Left ventricle myocardium inferior (tissue), 1 donor: ENCODE measurements around the gene CLIC3. TPM values are rescaled to one million over a fixed set of nuclear protein-coding genes. Genes with fewer than 3 reads are reported as not detected.

Experiments used
- DNase-seq: peaks from one replicate; pipeline ENCODE4 v3.0.0-alpha.2; 2020
- H3K27ac ChIP-seq: fragments of 200-600 bp; replicated peaks from 2 replicates; pipeline ENCODE4 v1.8.0; 2021
- H3K27me3 ChIP-seq: fragments of 200-600 bp; 2 replicates; pipeline ENCODE4 v1.8.0; 2021; ENCODE audit warnings: low read depth
- H3K36me3 ChIP-seq: fragments of 200-600 bp; 2 replicates; pipeline ENCODE4 v1.8.0; 2021
- H3K4me1 ChIP-seq: fragments of 200-600 bp; 2 replicates; pipeline ENCODE4 v1.8.0; 2021
- H3K4me3 ChIP-seq: fragments of 200-600 bp; 2 replicates; pipeline ENCODE4 v1.8.0; 2021; ENCODE audit warnings: mild to moderate bottlenecking, moderate library complexity
- H3K9me3 ChIP-seq: fragments of 200-600 bp; replicated peaks from 2 replicates; pipeline ENCODE4 v1.8.0; 2021
- CTCF ChIP-seq: fragments of 200-600 bp; IDR thresholded peaks from 2 replicates; pipeline ENCODE4 v1.8.0; 2021; ENCODE audit warnings: antibody characterized with exemption, mild to moderate bottlenecking, borderline replicate concordance
- intact Hi-C: fragments of 100-400 bp; cut with micrococcal nuclease; formaldehyde crosslinking; loops from one replicate; pipeline ENCODE4 v1.11.0; 2022
- total RNA-seq: library from RNA; stranded (reverse); fragmentation: NEBNext Ultra II Directional; extraction: Animal tissue kit (Norgen Biotek cat#: 25700); gene quantifications from one replicate; pipeline ENCODE4 v1.2.1, GENCODE V29; 2021
- donor health status: DM: no; HTN: yes; CAD: no; lungs with severe emphysema.

Gene CLIC3
- total RNA-seq, 1 donor from 2014 or later = 1.6 TPM

- Histone ChIP-seq H3K4me3 (peak overlapping the region; percentile 74), H3K27me3 (peaks cover 55% of the 10 kb centered on the region), H3K36me3 (peaks cover 11% of the 10 kb centered on the region), H3K4me1 (peaks cover 69% of the 10 kb centered on the region), H3K9me3 (peaks cover 4% of the 10 kb centered on the region), H3K27ac (peak overlapping the region; percentile 70)
- intact Hi-C loops = no loop called here
- no peak for TF ChIP-seq CTCF
- no peak for DNase-seq
These were observed 1.5 kb downstream of the CLIC3 start for GRCh38 chr9:136994888-136995230.

GRCh38 chr9:136994180-136994887 lies 2.0 kb downstream of the CLIC3 start:
- peaks cover 55% of the 10 kb centered on the region for H3K27me3 ChIP-seq
- DNase-seq = no peak
- no peak for TF ChIP-seq CTCF
- intact Hi-C loops = no loop called here
- H3K9me3 ChIP-seq = peaks cover 4% of the 10 kb centered on the region
- peak overlapping the region; percentile 8 for H3K27ac ChIP-seq
- H3K4me1 ChIP-seq = peaks cover 69% of the 10 kb centered on the region
- peak overlapping the region; percentile 74 for H3K4me3 ChIP-seq
- H3K36me3 ChIP-seq = peaks cover 11% of the 10 kb centered on the region

- Histone ChIP-seq H3K36me3 (peaks cover 11% of the 10 kb centered on the region), H3K4me1 (peaks cover 66% of the 10 kb centered on the region), H3K4me3 (peak overlapping the region; percentile 74), H3K9me3 (peaks cover 4% of the 10 kb centered on the region), H3K27me3 (peaks cover 50% of the 10 kb centered on the region), H3K27ac (peak overlapping the region; percentile 92)
- intact Hi-C loops = no loop called here
- DNase-seq = no peak
- TF ChIP-seq CTCF = no peak
These were observed 3.5 kb downstream of the CLIC3 start for GRCh38 chr9:136992819-136993369.

- H3K27ac ChIP-seq = peak within 1 kb of the TSS; percentile 92
- DNase-seq = peak; percentile 94
- H3K4me3 ChIP-seq = peak within 1 kb of the TSS; percentile 74
- H3K36me3 ChIP-seq = peaks cover 11% of the 10 kb centered on the region
- H3K27me3 ChIP-seq = peaks cover 43% of the 10 kb centered on the region
- peaks cover 60% of the 10 kb centered on the region for H3K4me1 ChIP-seq
- intact Hi-C loops = no loop called here
- peaks cover 4% of the 10 kb centered on the region for H3K9me3 ChIP-seq
- no peak for TF ChIP-seq CTCF
These were observed 4.2 kb downstream of the CLIC3 start, which contains the start of gene PAXX for GRCh38 chr9:136991993-136992818. TSS of gene PAXX (plus strand) at chr9:136992422. CDS start at chr9:136992444, 22 bp downstream.

- intact Hi-C loops = no loop called here
- no peak for TF ChIP-seq CTCF
- peak overlapping the region; percentile 92 for H3K27ac ChIP-seq
- H3K27me3 ChIP-seq = peaks cover 32% of the 10 kb centered on the region
- peaks cover 4% of the 10 kb centered on the region for H3K9me3 ChIP-seq
- peaks cover 49% of the 10 kb centered on the region for H3K4me1 ChIP-seq
- peaks cover 11% of the 10 kb centered on the region for H3K36me3 ChIP-seq
- H3K4me3 ChIP-seq = no peak overlapping the region
- DNase-seq = no peak
These were observed 6.0 kb downstream of the CLIC3 start for GRCh38 chr9:136990242-136990911.
